ENCODE data around the gene UBE2Z. TPM values are rescaled to one million over a fixed set of nuclear protein-coding genes. Genes with fewer than 3 reads are reported as not detected.
"Not testable (repeated sequence)": the region's sequence is repeated elsewhere in the genome, so short reads cannot be mapped to it uniquely, and the experiment has no call there.

The UBE2Z gene
- total RNA-seq, 3 donors from 2014 or later = 45.9 to 70.1 (median 64.2) TPM

GRCh38 chr17:48944515-48945260, 36.5 kb downstream of the UBE2Z start, which contains the start of gene SNF8:
Gene SNF8, minus strand, starts transcription at chr17:48944842. Its CDS starts 108 bp downstream, at chr17:48944734.
- Histone ChIP-seq H3K27me3 (no peaks in the 10 kb centered on the region), H3K4me1 (peaks cover 4 to 7% of the 10 kb centered on the region in 2 donors), H3K36me3 (no peaks in the 10 kb centered on the region), H3K9me3 (no peaks in the 10 kb centered on the region), H3K4me3 (peak within 1 kb of the TSS; percentile 84 to 94 (median 90)), H3K27ac (peak within 1 kb of the TSS; percentile 86 to 92)
- peak; percentile 79 to 88 for DNase-seq (ENCODE audit: low spot score in 2 of 2)
- intact Hi-C loops (cut with DNase I; ENCODE audit: low total_unique reads) = no loop called here
- TF ChIP-seq POLR2A (IDR thresholded peaks at IDR 0.05) (peak; percentile 20), CTCF (IDR thresholded peaks at IDR 0.05) (no peak), POLR2AphosphoS5 (IDR thresholded peaks at IDR 0.05) (peak; percentile 89 to 92 (median 90))

GRCh38 chr17:48945261-48945651, 37.0 kb downstream of the UBE2Z start:
- H3K27me3 ChIP-seq; DNase-seq (ENCODE audit: low spot score in 2 of 2); H3K9me3 ChIP-seq; H3K36me3 ChIP-seq; intact Hi-C loops (cut with DNase I; ENCODE audit: low total_unique reads); H3K4me1 ChIP-seq: not testable (repeated sequence)
- Histone ChIP-seq H3K27ac (peak overlapping the region; percentile 86 to 92), H3K4me3 (peak overlapping the region; percentile 84 to 94 (median 90))

- H3K4me3 ChIP-seq = no peak overlapping the region
- H3K36me3 ChIP-seq = no peaks in the 10 kb centered on the region
- H3K27me3 ChIP-seq = peaks cover 0 to 25% of the 10 kb centered on the region in 2 donors
- H3K27ac ChIP-seq = no peak overlapping the region
- intact Hi-C loops (cut with DNase I; ENCODE audit: low total_unique reads) = no loop called here
- DNase-seq (ENCODE audit: low spot score in 2 of 2) = no peak
- no peaks in the 10 kb centered on the region for H3K4me1 ChIP-seq
- no peaks in the 10 kb centered on the region for H3K9me3 ChIP-seq
- TF ChIP-seq POLR2AphosphoS5 (IDR thresholded peaks at IDR 0.05) (no peak), CTCF (IDR thresholded peaks at IDR 0.05) (no peak), POLR2A (IDR thresholded peaks at IDR 0.05) (no peak)
These were observed 43.4 kb downstream of the UBE2Z start for GRCh38 chr17:48951572-48951971.

GRCh38 chr17:48952904-48953303, 44.7 kb downstream of the UBE2Z start:
- no peak for TF ChIP-seq POLR2A (IDR thresholded peaks at IDR 0.05)
- TF ChIP-seq POLR2AphosphoS5 (IDR thresholded peaks at IDR 0.05) = no peak
- no peak for DNase-seq (ENCODE audit: low spot score in 2 of 2)
- peaks cover 0 to 25% of the 10 kb centered on the region in 2 donors for H3K27me3 ChIP-seq

DNA sequence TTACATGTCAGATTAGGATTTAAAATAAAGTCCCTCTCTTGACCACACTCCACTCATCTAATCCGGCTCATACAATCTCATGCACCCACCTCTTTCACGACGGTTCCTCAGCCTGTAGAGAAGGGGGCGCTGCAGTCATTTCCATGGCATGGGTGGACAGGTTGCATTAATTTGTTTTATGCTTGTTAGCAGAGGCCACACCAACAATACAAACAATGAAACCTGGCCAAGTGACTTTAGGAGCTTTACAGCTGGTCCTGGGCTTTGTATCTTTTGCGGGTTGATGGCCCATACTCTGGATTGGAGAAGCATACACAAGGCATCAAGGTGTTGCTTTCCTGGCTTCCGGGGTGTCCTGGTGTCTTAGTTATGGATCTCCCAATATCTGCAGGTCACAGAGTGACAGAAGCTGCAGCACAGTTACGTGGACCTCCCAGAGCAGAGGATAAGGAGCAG, 46.1 kb downstream of the UBE2Z start:
- Histone ChIP-seq H3K36me3 (no peaks in the 10 kb centered on the region), H3K27ac (no peak overlapping the region), H3K9me3 (no peaks in the 10 kb centered on the region), H3K4me1 (no peaks in the 10 kb centered on the region), H3K4me3 (no peak overlapping the region), H3K27me3 (peaks cover 0 to 33% of the 10 kb centered on the region in 2 donors)
- intact Hi-C loops (cut with DNase I; ENCODE audit: low total_unique reads) = no loop called here
- no peak for DNase-seq (ENCODE audit: low spot score in 2 of 2)
- TF ChIP-seq CTCF (IDR thresholded peaks at IDR 0.05) = no peak
- no peak for TF ChIP-seq POLR2AphosphoS5 (IDR thresholded peaks at IDR 0.05)
- no peak for TF ChIP-seq POLR2A (IDR thresholded peaks at IDR 0.05)

More at GRCh38 chr17:48952904-48953303, 44.7 kb downstream of the UBE2Z start:
- no peaks in the 10 kb centered on the region for H3K4me1 ChIP-seq
- H3K36me3 ChIP-seq = no peaks in the 10 kb centered on the region
- intact Hi-C loops (cut with DNase I; ENCODE audit: low total_unique reads) = no loop called here
- no peak overlapping the region for H3K4me3 ChIP-seq
- H3K27ac ChIP-seq = no peak overlapping the region
- no peaks in the 10 kb centered on the region for H3K9me3 ChIP-seq

DNA sequence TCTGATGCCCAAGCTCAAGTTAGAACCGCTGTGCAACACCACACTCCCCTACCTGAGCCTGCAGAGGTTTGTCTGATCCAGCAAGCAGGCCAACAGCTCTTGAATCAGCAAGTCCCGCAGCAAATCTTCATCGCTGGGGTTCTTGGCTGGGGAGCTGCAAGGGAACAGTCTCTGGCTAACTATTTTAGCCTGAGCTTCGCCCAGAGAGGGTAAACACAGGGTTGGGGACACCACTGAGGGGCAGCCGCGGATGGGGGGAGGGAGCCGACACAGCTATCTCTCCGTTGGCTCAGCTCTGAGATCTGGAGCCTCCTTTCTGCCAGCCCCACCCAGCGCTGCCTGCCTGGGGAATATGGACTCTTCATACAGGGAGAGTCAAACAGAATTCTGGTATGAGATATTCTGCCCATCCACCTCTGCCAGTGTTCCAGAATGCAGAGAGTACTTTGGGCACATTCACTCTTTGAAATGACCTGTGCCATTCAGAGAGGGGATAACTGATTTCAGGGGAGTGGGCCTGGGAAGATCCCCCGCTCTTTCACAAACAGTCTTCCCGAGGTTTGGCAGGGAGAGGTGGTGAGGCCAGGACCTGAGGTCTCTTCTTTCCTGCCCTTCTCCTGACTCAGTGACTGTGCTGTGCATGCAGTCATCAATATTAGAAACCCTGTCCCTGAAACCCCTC, 52.8 kb downstream of the UBE2Z start:
- intact Hi-C loops (cut with DNase I; ENCODE audit: low total_unique reads) = no loop called here

More for the DNA sequence above, 52.8 kb downstream of the UBE2Z start:
- H3K27me3 ChIP-seq = peaks cover 0 to 42% of the 10 kb centered on the region in 2 donors
- no peaks in the 10 kb centered on the region for H3K9me3 ChIP-seq
- H3K4me1 ChIP-seq = no peaks in the 10 kb centered on the region
- DNase-seq (ENCODE audit: low spot score in 2 of 2) = no peak
- H3K27ac ChIP-seq = no peak overlapping the region
- TF ChIP-seq POLR2A (IDR thresholded peaks at IDR 0.05) (no peak), CTCF (IDR thresholded peaks at IDR 0.05) (no peak), POLR2AphosphoS5 (IDR thresholded peaks at IDR 0.05) (no peak)
- no peaks in the 10 kb centered on the region for H3K36me3 ChIP-seq
- no peak overlapping the region for H3K4me3 ChIP-seq
